Psoas muscle (tissue), 8 donors: ENCODE results near the gene PPP2R5E. TPM values are rescaled to one million over a fixed set of nuclear protein-coding genes. Genes with fewer than 3 reads are reported as not detected.

ENCODE experiments used
- ATAC-seq, 4 donors: fragments of 200-7000 bp; cut with Tn5 transposase; one replicate each; pipeline ENCODE4 v1.9.1; 2020; ENCODE audit warnings: moderate library complexity in 3 of 4, mild to moderate bottlenecking in 2 of 4
- DNase-seq, 2 donors: peaks; one replicate each; pipeline ENCODE4 v3.0.0-alpha.2; 2020
- H3K27ac ChIP-seq: fragments of 200-600 bp; one replicate; pipeline ENCODE4 v1.8.0; 2022
- H3K27me3 ChIP-seq, 3 donors: fragments of 200-600 bp in 1 of 3; one replicate each; pipeline versions ENCODE4 v1.6.1 to v1.8.0; 2013 to 2022; ENCODE audit warnings: low read length in 2 of 3, mild to moderate bottlenecking in 2 of 3, moderate library complexity in 1 of 3; ENCODE audit not compliant: insufficient read depth in 3 of 3
- H3K36me3 ChIP-seq, 2 donors: fragments of 200-600 bp in 1 of 2; one replicate each; pipeline versions ENCODE4 v1.6.1 to v1.8.0; 2013 to 2022; ENCODE audit warnings: low read depth in 1 of 2, mild to moderate bottlenecking in 1 of 2, moderate library complexity in 1 of 2; ENCODE audit not compliant: insufficient read depth in 1 of 2
- H3K4me1 ChIP-seq: fragments of 200-600 bp; one replicate; pipeline ENCODE4 v1.8.0; 2022
- H3K4me3 ChIP-seq: fragments of 200-600 bp; one replicate; pipeline ENCODE4 v1.8.0; 2022; ENCODE audit warnings: mild to moderate bottlenecking
- H3K9me3 ChIP-seq: fragments of 200-600 bp; one replicate; pipeline ENCODE4 v1.8.0; 2022
- WGBS, 3 donors: extraction: QIAGEN DNeasy Blood & Tissue Kit; methylation state at CpG; one replicate each; pipeline versions ENCODE4 v1.1.6 to v1.1.7; 2013; 5-methylcytosine and 5-hydroxymethylcytosine counted together
- intact Hi-C, 2 donors: fragments of 100-400 bp; cut with DNase I; formaldehyde crosslinking; loops; one replicate each; pipeline versions ENCODE4 v1.11.0 to v1.14.2; 2022
- polyA plus RNA-seq, 3 donors: library from polyadenylated mRNA; stranded (reverse); fragments of 200-250 nt; gene quantifications; one replicate each; pipeline ENCODE4 v1.2.3, GENCODE V29; 2013
- total RNA-seq, 4 donors: library from RNA; stranded (reverse); fragmentation: NEBNext Ultra II Directional in 2 of 4; extraction: Animal tissue kit (Norgen Biotek cat#: 25700) in 2 of 4; gene quantifications; one replicate each; pipeline versions ENCODE4 v1.2.1 to v1.2.4, GENCODE V29; 2021 to 2023
- TF ChIP-seq, protein P1 (sequence below): fragments of 200-600 bp; IDR thresholded peaks from one replicate; pipeline ENCODE4 v1.8.0; 2022; ENCODE audit warnings: antibody characterized with exemption
- donor health status: healthy with polysubstance abuse.
- donor health status: DM: no; HTN: no; CAD: no; lungs with moderate emphysema.
- donor health status: Bipolar disorder and iron deficiency.
- donor health status: healthy.
- donor health status: DM: yes; HTN: yes; CAD: no.
- donor health status: DM: no; HTN: no; CAD: no.
- donor health status: DM: no; HTN: no; CAD: no.
- donor health status: DM: yes; HTN: yes; CAD: no.

PPP2R5E gene
- total and polyA plus RNA-seq, 7 donors: 10.8 to 35.0 (median 29.3) TPM

DNA sequence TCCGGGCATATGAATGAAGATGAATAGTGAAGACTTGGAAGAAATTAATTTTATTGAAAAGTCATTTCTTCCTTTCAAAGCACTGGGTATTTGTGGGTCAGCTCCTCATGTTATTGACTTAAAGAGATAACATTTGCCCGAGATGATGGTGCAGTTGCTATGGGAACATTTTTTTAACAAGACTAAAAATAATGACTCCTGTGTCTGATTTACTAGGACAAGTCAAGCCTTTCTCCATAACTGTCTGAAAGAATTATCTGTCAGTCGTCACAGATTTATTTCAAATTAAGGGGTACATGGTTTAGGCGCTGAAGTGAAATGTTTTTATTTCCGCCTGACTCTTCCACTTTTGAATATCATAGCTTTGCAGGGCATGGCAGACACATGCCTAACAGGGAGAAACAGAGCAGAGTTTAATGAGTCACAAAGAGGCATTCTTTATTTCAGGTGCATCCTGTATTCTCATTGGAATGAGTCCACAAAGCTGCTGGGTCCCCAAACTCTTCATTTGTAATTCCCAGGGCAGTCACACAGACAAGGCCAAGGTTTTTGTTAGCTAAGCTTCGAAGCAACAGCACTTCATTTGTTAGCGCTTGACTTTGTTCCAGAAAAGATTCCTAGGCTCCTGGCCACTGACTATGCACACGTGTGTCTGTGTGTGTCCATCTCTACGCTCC, 220.1 kb downstream of the PPP2R5E start:
- H3K27me3 ChIP-seq: no peaks in the 10 kb centered on the region
- ATAC-seq (no peak), DNase-seq (no peak)
- H3K27ac ChIP-seq: no peak overlapping the region
- 46 to 49% (median 48%) methylated on average over 9 of the region's 9 CpGs for WGBS, 3 donors
- no peaks in the 10 kb centered on the region for H3K9me3 ChIP-seq
- H3K36me3 ChIP-seq: no peaks in the 10 kb centered on the region
- intact Hi-C loops: no loop called here
- TF ChIP-seq, protein P1, sequence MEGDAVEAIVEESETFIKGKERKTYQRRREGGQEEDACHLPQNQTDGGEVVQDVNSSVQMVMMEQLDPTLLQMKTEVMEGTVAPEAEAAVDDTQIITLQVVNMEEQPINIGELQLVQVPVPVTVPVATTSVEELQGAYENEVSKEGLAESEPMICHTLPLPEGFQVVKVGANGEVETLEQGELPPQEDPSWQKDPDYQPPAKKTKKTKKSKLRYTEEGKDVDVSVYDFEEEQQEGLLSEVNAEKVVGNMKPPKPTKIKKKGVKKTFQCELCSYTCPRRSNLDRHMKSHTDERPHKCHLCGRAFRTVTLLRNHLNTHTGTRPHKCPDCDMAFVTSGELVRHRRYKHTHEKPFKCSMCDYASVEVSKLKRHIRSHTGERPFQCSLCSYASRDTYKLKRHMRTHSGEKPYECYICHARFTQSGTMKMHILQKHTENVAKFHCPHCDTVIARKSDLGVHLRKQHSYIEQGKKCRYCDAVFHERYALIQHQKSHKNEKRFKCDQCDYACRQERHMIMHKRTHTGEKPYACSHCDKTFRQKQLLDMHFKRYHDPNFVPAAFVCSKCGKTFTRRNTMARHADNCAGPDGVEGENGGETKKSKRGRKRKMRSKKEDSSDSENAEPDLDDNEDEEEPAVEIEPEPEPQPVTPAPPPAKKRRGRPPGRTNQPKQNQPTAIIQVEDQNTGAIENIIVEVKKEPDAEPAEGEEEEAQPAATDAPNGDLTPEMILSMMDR: no peak
- no peaks in the 10 kb centered on the region for H3K4me1 ChIP-seq
- H3K4me3 ChIP-seq: no peak overlapping the region

DNA sequence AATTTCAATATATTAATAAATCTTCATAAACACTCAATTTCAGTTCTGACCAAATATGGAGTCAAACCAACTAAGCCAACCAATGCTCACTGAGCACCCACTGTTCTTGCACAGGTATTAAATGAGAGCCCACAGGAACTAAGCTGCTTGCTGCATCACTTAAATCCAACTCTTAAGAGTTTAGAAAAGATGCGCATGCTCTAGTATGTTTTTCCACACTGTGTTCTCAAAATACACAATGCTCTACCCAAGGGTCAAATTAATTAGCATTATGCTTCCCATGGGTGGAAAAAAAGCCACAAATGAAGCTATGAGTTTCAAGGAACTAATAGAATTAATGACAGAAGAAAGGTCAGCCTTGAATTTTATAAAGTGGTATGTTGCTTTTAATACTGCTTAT, 220.7 kb downstream of the PPP2R5E start:
- Histone ChIP-seq H3K4me3 (no peak overlapping the region), H3K27me3 (no peaks in the 10 kb centered on the region), H3K9me3 (no peaks in the 10 kb centered on the region), H3K27ac (no peak overlapping the region), H3K4me1 (no peaks in the 10 kb centered on the region), H3K36me3 (no peaks in the 10 kb centered on the region)
- no peak for ATAC-seq
- intact Hi-C loops: no loop called here
- DNase-seq: no peak
- WGBS, 3 donors: 86 to 90% (median 88%) methylated on average over 1 of the region's 1 CpG
- TF ChIP-seq, protein P1: no peak

Other genes starting within 250 kb of the PPP2R5E start
- gene GPHB5, start 224.4 kb downstream of the PPP2R5E start, total RNA-seq: not detected
- gene GPHB5, start 224.4 kb downstream of the PPP2R5E start, polyA plus RNA-seq: not detected
- gene WDR89, start 98.5 kb upstream of the PPP2R5E start, total RNA-seq: 10 to 100 TPM in 2 of 4 donors, 1 to 10 TPM in 2; 8.6 to 11.4 (median 10.0) TPM
- gene WDR89, start 98.5 kb upstream of the PPP2R5E start, polyA plus RNA-seq: 10 to 100 TPM in 1 of 3 donors, 1 to 10 TPM in 2; 5.9 to 12.3 (median 9.7) TPM
- gene SGPP1, start 184.7 kb upstream of the PPP2R5E start, total RNA-seq: 1 to 10 TPM; 4.7 to 7.6 (median 4.9) TPM
- gene SGPP1, start 184.7 kb upstream of the PPP2R5E start, polyA plus RNA-seq: 1 to 10 TPM; 3.1 to 3.7 (median 3.3) TPM